ENCODE measurements around the gene HNRNPA2B1.

Gene HNRNPA2B1

DNA sequence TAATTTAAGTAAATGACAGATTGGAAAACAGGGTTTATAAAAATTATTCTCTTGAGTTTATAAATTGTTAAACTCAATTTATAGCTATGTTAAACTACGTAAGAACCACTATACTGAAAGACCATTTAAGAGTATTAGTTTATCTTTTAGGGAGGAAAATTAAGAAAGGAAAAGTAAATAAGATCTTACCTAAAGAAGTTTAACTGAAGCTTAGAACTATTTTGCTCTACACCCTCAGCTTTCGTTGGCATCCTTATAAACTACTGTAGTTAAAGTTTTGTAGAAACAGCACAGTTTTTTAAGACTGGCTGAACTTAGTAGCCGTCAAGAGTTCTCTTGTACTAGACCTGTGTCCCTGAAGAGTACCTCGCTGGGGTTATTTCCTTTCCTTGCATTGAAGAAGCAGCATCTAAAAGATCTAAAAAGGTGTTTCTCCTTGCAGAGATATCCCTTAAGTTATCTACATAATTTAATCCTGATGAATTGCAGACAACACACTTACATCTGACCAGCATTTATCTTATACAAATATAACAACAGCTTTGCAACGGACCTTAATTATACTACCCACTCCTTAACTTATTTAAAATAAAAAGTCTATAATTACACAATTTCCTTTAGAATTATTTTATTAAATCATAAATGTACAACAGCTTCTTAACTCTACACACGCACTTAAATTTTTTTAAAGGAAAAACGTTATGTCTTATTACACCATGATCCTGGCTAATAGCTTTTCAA is 9.1 kb downstream of the HNRNPA2B1 start:
- Histone ChIP-seq H3K27me3 (replicated peaks; ENCODE audit: control insufficient read depth, insufficient read depth, low read length) (no peaks in the 10 kb centered on the region), H3K4me3 (replicated peaks; ENCODE audit: low read depth, low read length) (no peak overlapping the region), H3K36me3 (ENCODE audit: control insufficient read depth, insufficient read depth, low read length) (peaks cover 19% of the 10 kb centered on the region)
- no peak for DNase-seq (ENCODE audit: extremely low read depth, insufficient read length)
- TF ChIP-seq, protein P1, sequence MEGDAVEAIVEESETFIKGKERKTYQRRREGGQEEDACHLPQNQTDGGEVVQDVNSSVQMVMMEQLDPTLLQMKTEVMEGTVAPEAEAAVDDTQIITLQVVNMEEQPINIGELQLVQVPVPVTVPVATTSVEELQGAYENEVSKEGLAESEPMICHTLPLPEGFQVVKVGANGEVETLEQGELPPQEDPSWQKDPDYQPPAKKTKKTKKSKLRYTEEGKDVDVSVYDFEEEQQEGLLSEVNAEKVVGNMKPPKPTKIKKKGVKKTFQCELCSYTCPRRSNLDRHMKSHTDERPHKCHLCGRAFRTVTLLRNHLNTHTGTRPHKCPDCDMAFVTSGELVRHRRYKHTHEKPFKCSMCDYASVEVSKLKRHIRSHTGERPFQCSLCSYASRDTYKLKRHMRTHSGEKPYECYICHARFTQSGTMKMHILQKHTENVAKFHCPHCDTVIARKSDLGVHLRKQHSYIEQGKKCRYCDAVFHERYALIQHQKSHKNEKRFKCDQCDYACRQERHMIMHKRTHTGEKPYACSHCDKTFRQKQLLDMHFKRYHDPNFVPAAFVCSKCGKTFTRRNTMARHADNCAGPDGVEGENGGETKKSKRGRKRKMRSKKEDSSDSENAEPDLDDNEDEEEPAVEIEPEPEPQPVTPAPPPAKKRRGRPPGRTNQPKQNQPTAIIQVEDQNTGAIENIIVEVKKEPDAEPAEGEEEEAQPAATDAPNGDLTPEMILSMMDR (IDR thresholded peaks at IDR 0.05; ENCODE audit: insufficient read depth, low read length, poor library complexity, severe bottlenecking), result no peak

DNA sequence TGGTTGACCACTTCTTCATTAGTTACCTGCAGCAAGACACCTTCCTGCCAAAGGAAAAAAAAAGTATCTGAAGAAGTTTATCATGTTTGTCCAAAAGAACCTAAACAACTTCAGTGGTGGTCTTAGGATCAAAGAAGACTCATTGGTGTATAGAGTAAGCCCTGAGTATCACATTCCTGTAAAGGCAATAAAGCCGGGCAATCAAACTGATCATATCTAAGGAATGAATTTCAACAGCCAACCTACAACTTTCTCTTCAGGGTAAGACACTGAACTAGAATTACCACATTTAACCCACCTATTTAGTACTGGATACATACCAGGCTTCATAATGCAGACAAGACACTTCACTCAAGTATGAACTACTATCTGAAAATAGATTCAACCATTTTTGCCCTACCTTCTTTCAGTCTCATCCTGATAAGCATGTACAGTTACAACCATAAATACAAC is 10.1 kb downstream of the HNRNPA2B1 start:
- DNase-seq (ENCODE audit: extremely low read depth, insufficient read length), result no peak
- Histone ChIP-seq H3K36me3 (ENCODE audit: control insufficient read depth, insufficient read depth, low read length) (peaks cover 19% of the 10 kb centered on the region), H3K27me3 (replicated peaks; ENCODE audit: control insufficient read depth, insufficient read depth, low read length) (no peaks in the 10 kb centered on the region), H3K4me3 (replicated peaks; ENCODE audit: low read depth, low read length) (no peak overlapping the region)
- TF ChIP-seq, protein P1 (IDR thresholded peaks at IDR 0.05; ENCODE audit: insufficient read depth, low read length, poor library complexity, severe bottlenecking), result no peak

DNA sequence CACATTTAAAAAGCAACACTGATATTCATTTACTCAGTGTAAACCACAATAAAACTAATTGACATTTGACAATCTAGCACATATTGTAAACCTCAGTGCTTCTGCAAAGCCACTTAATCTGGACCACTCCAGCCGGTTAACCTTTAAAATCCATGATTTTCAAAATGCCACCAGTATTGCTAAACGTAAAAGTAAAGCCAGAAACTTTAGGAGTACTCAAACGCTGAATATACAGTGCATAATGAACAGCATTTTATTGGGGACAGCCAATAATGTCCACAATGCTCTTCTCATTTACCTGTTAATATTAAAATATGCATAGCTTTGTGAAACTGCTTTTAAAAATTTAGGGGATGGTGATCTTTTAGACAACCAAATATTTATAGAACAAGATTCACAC is 10.8 kb downstream of the HNRNPA2B1 start:
- H3K27me3 ChIP-seq (replicated peaks; ENCODE audit: control insufficient read depth, insufficient read depth, low read length), result no peaks in the 10 kb centered on the region
- H3K36me3 ChIP-seq (ENCODE audit: control insufficient read depth, insufficient read depth, low read length), result peaks cover 16% of the 10 kb centered on the region
- no peak overlapping the region for H3K4me3 ChIP-seq (replicated peaks; ENCODE audit: low read depth, low read length)
- TF ChIP-seq, protein P1 (IDR thresholded peaks at IDR 0.05; ENCODE audit: insufficient read depth, low read length, poor library complexity, severe bottlenecking), result no peak
- DNase-seq (ENCODE audit: extremely low read depth, insufficient read length), result no peak

DNA sequence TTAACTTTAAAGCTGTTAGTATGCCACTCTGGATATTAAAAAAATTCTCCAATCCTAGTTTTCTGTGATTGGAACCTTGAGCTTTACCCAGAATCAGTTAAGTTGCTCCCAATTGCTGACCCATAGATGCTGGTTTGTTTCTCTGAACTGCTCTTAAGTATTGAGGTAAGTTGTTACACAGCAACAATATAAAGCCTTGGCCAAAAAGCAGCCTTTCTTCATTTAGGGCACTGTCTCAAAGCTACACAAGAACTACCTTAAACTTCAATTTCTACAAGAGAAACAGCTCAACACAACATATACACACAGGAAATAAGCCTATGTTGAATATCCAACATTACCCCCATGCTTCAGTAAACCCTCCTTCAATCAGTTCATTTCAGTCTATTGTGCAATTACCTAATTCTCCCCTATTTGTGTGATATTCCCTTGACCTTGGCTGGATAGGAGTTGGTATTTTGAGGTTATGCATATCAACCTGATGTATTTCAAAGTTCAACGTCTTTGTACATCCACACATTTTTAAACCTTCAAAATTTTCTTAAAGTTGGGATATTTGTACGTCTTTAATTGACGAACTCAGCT is 11.5 kb downstream of the HNRNPA2B1 start:
- Histone ChIP-seq H3K36me3 (ENCODE audit: control insufficient read depth, insufficient read depth, low read length) (peaks cover 14% of the 10 kb centered on the region), H3K4me3 (replicated peaks; ENCODE audit: low read depth, low read length) (no peak overlapping the region), H3K27me3 (replicated peaks; ENCODE audit: control insufficient read depth, insufficient read depth, low read length) (no peaks in the 10 kb centered on the region)
- TF ChIP-seq, protein P1 (IDR thresholded peaks at IDR 0.05; ENCODE audit: insufficient read depth, low read length, poor library complexity, severe bottlenecking), result no peak
- no peak for DNase-seq (ENCODE audit: extremely low read depth, insufficient read length)

DNA sequence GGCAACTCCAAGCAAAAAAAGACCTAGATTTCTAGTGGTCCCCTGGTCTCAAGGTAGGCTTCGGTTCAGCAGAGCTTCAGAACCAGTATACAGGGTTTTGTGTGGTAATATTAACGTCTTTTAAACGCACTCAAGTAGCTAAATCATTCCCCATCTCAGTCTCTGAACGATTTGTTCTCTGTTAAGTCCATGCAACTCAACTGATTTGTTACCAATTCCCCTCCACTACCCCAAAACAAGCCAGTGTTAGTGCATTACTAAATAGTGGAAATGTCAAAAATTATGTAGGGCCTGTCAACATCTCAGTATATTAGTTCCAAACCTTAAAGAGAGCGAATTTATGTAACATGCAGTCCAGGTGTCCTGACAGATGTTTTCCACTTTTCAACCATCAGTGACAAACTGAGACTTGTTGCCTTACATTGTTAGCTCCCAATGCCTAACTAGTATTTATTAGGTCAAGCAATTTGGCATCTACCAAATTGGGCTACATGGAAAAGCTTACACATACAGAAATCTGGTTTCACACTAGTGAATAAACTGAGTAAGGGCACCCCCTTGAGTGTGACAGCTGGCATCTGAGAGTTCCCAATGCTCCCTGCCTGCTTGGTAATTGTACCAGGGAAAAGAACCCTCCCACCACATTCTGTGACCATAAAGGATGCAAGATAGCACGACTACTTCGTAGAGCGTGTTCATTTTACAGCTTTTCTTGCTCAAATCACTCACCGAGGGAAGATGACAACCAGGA is 12.2 kb downstream of the HNRNPA2B1 start:
- TF ChIP-seq, protein P1 (IDR thresholded peaks at IDR 0.05; ENCODE audit: insufficient read depth, low read length, poor library complexity, severe bottlenecking), result no peak
- Histone ChIP-seq H3K27me3 (replicated peaks; ENCODE audit: control insufficient read depth, insufficient read depth, low read length) (no peaks in the 10 kb centered on the region), H3K4me3 (replicated peaks; ENCODE audit: low read depth, low read length) (no peak overlapping the region), H3K36me3 (ENCODE audit: control insufficient read depth, insufficient read depth, low read length) (peaks cover 13% of the 10 kb centered on the region)
- DNase-seq (ENCODE audit: extremely low read depth, insufficient read length), result no peak

All from GM06990 (cell line).